ENCODE measurements around the gene KRTAP10-5.
"Not testable (repeated sequence)": the region's sequence is repeated elsewhere in the genome, so short reads cannot be mapped to it uniquely, and the experiment has no call there.

Gene KRTAP10-5

DNA sequence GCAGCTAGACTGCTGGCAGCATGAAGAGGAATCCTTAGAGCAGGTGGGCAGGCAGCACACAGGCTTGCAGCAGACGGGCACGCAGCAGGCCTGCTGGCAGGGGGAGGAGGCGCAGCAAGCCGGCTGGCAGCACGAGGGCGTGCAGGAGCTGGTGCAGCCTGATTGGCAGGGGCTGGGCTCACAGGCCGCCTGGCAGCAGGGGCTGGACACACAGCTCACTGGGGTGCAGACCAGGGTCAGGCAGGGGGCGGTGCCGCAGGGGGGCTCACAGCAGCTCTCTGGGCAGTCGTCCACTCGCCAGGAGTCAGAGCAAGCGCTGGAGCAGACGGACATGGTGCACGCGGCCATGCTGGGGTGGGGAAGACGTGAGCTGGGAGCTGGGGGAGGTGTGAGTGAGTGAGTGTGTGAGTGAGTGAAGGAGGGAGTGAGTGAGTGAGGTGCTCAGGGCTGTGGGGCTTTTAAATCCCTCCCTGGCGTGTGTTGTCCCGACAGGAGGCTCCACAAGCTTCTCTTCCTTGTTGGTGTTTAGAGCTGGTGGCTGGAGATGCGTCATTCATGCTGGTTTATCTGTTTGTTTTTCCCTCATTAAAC lies at the start of gene KRTAP10-5:
TSS of gene KRTAP10-5 (minus strand) at position 374 of the 591 bp plus-strand sequence. CDS start at position 348, 26 bp downstream.
- DNase-seq: not testable (repeated sequence)

- DNase-seq: no peak
Measured at GRCh38 chr21:44628707-44629391, 48.4 kb upstream of the KRTAP10-5 start.

- not testable (repeated sequence) for DNase-seq
Measured at GRCh38 chr21:44627831-44628233, 47.4 kb upstream of the KRTAP10-5 start.

DNA sequence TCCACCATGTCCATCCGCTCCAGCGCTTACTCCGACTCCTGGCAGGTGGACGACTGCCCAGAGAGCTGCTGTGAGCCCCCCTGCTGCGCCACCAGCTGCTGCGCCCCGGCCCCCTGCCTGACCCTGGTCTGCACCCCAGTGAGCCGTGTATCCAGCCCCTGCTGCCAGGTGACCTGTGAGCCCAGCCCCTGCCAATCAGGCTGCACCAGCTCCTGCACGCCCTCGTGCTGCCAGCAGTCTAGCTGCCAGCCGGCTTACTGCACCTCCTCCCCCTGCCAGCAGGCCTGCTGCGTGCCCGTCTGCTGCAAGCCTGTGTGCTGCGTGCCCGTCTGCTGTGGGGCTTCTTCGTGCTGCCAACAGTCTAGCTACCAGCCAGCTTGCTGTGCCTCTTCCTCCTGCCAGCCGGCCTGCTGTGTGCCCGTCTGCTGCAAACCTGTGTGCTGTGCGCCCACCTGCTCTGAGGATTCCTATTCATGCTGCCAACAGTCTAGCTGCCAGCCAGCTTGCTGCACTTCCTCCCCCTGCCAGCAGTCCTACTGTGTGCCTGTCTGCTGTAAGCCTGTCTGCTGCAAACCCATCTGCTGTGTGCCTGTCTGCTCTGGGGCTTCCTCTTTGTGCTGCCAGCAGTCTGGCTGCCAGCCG lies 46.9 kb upstream of the KRTAP10-5 start:
- not testable (repeated sequence) for DNase-seq

DNA sequence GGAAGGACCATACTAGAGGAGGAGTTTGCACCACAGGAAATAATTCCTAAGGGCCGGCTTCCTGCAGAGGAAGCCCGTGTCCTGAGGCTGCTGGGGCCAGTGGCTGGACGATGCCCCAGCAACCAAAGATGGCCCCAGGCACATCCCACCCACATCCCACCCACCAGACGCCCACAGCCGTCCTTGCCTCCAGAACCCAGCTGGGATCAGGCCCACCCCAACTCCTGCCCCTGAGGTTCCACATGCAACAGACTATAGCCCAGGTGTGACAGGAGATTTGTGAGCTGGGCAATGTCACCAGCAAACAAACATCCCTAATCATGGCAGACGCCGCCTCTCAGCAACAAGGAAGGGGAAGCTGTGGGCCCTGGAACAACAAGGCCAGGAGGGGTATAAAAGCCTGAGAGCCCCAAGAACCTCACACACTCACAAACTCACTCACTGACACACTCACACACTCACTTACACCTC lies 46.3 kb upstream of the KRTAP10-5 start, which contains the start of gene KRTAP10-9:
TSS of gene KRTAP10-9 (plus strand) at position 421 of the 471 bp plus-strand sequence. CDS start 79 bp downstream, outside the sequence.
- no peak for DNase-seq

GRCh38 chr21:44626262-44626661 lies 45.9 kb upstream of the KRTAP10-5 start:
- no peak for DNase-seq

DNA sequence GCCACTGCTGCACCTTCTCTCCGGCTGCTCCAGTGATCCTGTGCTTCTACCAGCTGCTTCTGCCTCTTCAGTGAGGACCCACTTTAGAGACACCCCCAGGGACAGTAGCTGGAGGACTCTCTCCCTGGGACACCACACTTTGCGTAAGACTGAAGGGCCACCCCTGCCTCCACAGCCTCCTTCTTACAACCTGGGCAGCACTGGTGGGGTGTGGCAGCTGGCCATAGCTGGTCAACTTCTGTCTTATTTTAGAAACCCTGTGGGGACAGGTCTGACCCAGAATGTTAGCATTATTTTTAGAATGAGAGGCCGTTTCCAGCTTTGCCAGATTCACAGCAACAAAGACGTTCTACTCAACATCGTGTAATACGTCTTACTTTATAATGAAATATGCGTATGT lies 45.4 kb upstream of the KRTAP10-5 start:
- no peak for DNase-seq

GRCh38 chr21:44623575-44623974 lies 43.2 kb upstream of the KRTAP10-5 start:
- no peak for DNase-seq

- DNase-seq: no peak
Measured at GRCh38 chr21:44619886-44620285, 39.5 kb upstream of the KRTAP10-5 start.

GRCh38 chr21:44618909-44619308 lies 38.5 kb upstream of the KRTAP10-5 start:
- DNase-seq: no peak

DNA sequence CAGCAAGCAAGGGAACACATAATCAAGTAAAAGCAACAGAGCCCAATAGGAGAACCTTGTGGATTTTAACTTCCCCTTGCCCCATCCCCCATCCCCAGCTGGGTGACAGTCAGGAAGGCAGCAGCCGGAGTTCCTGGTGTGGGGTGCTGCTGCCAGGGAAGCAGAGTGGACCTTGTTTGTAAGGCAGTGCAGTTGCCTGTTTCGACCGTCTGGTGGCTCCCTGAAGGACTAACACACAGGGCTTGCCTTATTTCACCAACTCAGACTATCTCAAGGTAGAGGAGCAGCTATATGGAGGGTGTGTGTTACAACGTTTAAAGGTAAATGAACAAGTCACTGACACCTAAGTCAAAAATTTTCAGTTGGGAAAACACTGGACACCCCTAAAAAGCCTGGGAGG lies 38.1 kb upstream of the KRTAP10-5 start:
- DNase-seq: no peak

DNA sequence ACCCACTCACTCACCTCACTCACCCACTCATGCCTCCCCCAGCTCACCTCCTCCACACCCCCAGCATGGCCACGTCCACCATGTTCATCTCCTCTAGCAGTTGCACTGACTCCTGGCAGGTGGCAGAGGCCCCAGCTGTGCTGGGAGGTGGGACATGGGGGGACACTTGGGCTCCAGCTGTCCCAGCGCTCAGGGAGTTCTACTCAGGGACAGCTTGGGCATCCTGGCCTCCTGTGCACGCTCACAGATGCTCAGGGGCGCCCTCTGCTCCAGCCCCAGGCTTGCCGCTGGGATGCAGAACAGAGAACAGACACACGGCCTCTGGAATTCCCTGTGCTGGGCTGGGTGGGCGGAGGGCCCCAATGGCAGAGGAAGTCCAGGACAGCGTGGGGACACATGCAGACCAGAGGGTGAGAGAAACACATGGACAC lies 36.7 kb upstream of the KRTAP10-5 start:
- no peak for DNase-seq

DNA sequence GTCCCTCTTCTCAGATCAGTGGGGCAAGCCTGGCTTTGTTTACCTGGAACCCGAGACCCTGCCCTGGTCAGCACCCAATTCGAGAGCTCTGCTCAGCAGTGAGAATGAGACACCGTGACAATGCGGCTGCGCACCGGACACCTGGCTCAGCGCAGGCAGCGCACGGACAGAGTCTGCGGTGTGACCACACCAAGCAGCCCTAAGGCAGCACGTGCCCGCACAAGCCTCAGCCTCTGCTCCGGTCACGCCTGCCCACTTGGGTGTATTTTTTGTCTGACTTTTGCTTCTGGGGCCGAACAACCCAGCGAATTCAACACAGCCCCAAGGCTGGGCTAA lies 36.2 kb upstream of the KRTAP10-5 start:
- DNase-seq: no peak

DNA sequence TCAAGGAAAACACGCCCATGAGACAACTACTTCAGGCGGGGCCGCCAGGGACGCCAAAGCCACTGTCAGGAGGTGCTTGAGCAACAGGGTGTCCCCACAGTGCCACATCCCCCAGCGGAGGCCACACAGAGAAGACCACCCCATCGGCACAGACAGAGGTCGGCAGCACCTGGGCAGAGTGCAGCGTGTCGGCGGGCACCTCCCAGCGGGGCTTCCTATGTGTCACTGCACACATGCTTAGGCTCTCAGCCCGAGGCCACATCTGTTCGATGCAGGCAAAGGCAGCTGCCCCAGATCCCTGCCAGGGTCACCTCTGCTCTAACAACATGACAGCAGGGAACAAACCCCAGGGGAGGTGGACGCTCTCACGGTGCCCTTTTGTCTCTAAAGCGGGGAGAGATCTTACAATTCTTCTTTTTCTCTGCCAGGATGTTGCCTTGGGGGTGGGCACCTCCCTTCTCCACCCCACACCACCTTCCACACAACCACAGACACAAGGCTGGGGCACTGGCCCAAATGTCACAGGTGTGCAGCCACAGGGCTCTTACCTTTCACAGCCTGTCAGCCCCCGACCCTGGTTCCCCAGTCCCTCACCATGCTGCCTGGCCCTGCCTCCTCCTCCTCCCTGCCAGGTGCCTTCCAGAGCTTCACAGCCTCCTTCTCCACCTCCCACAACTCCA lies 35.6 kb upstream of the KRTAP10-5 start:
- DNase-seq: peak; percentile 80

DNA sequence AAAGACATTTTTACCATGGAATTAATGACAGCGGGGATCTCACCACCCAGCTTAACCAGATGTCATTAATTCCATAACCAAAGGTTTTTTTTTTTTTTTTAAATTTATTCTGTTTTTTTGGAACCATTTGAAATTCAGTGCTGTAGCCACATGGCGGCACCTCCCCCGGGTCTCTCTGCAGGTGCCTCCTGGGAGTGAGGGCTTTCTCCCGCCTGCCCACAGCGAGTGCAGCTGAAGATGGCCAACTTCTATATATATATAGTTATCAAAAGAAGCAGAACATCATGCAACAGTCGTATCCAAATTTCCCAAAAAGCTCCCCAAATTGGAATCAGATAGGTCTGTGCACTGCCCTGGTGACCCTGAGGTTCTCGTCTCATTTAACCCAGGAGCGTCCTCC lies 35.1 kb upstream of the KRTAP10-5 start:
- no peak for DNase-seq

- DNase-seq: peak; percentile 52
Measured at GRCh38 chr21:44614961-44615391, 34.6 kb upstream of the KRTAP10-5 start.

DNA sequence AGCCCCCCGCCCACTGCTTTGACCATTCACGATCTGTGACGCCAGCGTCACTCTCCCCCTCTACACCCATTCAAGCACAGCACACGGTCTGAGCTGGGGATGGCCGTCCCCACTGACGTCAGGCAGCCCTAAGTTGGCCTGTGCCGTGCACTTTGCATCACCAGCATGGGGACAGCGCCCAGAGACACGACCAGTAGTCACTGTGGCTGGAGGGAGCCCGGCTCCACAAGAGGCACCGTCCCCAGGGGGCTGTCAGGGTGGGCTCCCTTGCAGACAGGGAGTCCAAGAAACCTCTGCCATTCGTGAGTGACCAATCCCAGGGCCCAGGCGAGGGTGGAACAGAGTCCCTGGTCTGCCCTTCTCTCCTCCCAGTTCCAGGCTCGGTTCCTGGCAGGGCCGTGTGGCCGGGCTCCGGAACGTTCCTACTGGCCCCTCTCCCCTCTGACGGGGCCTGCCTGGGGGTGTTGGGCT lies 33.8 kb upstream of the KRTAP10-5 start:
- DNase-seq: no peak

DNA sequence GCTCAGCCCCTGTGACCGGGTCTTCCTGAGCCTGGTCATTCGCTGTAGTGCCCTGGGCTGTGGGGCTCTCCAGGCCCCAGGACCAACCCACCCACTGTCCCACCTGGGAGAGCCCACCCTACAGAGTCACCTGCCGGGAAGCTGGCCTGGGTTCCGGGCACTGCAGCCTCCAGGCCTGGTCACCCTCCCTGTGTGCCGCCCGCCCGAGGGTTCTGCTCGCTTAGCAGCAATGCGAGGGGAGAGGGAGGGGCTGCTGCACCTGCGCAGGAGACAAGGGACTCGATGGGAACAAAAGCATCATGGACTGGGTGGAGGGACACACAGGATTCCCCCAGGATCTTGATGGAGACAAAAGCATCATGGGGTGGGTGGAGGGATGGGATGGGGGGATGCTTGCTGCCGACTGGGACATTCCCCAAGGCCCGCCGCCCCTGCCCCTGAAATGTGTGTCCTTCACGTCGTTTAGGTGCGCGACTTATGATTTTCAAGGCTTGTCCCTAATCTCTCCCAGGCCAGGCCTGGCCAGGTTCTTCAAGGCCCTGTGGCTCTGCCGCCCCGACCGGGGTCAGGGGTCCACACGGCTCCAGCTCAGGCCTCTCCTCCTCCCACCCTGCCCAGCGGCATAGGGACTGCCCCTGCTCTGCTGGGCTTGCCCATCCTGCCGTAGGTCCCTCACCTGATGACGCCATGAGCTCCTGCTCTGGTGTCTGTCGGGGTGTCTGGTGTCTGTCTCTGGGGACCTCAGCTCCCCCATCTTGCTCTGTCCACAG lies 33.2 kb upstream of the KRTAP10-5 start:
- peak; percentile 20 for DNase-seq

DNA sequence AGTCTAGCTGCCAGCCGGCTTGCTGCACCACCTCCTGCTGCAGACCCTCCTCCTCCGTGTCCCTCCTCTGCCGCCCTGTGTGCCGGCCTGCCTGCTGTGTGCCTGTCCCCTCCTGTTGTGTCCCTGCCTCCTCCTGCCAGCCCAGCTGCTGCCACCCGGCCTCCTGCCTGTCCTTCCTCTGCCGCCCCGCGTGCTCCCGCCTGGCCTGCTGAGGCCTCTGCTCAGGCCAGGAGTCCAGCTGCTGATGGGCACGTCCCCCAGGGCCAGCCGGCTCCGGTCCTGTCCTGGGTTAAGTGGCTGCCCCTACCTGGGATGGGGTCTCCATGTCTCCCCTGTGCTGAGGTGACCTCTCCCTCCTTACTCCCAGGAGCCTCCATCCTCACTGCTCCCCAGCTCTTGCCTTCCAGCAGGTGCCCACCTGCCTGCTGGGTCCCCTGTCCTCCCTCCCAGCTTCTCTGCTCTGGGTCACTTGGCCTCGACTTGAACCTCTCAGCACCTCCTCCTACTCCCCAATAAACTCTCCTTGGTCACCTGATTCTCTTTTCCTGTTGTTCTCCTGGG lies 32.3 kb upstream of the KRTAP10-5 start:
- DNase-seq: no peak

GRCh38 chr21:44612029-44612486 lies 31.7 kb upstream of the KRTAP10-5 start, which contains the start of gene KRTAP10-8:
TSS of gene KRTAP10-8 (plus strand) at chr21:44612079. CDS start at chr21:44612101, 22 bp downstream.
- DNase-seq: no peak

GRCh38 chr21:44611551-44611950 lies 31.1 kb upstream of the KRTAP10-5 start:
- DNase-seq: no peak
